SK-N-SH (cell line): ENCODE results near the gene BMAL1. TPM values are rescaled to one million over a fixed set of nuclear protein-coding genes. Genes with fewer than 3 reads are reported as not detected.

Experiments used
- CTCF ChIA-PET: fragments of 300-600, 350-600 bp; formaldehyde crosslinking; extraction: SDS; loops from one replicate; lab custom pipeline; 2021; lab: Yijun Ruan, JAX
- POLR2A ChIA-PET: fragments of 350-600 bp; sonication (Branson Sonifier 250); formaldehyde crosslinking; extraction: SDS; loops from one replicate; lab custom pipeline; 2020; ENCODE audit warnings: antibody characterized with exemption, inconsistent platforms; lab: Yijun Ruan, JAX
- DNase-seq: peaks from one replicate; pipeline ENCODE4 v3.0.0; 2012
- H2AFZ ChIP-seq: fragments of 200-600 bp; sonication (generic); 2 replicates; pipeline ENCODE4 v1.8.1; 2016; ENCODE audit warnings: antibody characterized with exemption, mild to moderate bottlenecking, low read depth
- H3F3A ChIP-seq: fragments of 200-600 bp; sonication (generic); replicated peaks from 2 replicates; pipeline ENCODE3; 2016; ENCODE audit warnings: antibody characterized with exemption, mild to moderate bottlenecking; ENCODE audit not compliant: insufficient read depth
- H3K27ac ChIP-seq, 2 experiments: fragments of 200-500 bp in 1 of 2; fragments of 200-600 bp in 1 of 2; sonication (Bioruptor generic) in 1 of 2; sonication (generic), shearing (Covaris generic) in 1 of 2; 2 replicates each; pipeline versions ENCODE4 v1.5.1 to v1.6.1; 2014 to 2016; ENCODE audit warnings: low read depth in 2 of 2, inconsistent platforms in 1 of 2, low read length in 1 of 2, mild to moderate bottlenecking in 1 of 2, mixed read lengths in 1 of 2
- H3K27me3 ChIP-seq: fragments of 200-600 bp; sonication (generic), shearing (Covaris generic); 2 replicates; pipeline ENCODE4 v1.6.1; 2016; ENCODE audit warnings: mixed run types; ENCODE audit not compliant: insufficient read depth
- H3K36me3 ChIP-seq, 2 experiments: fragments of 200-500 bp in 1 of 2; fragments of 200-600 bp in 1 of 2; sonication (Bioruptor generic) in 1 of 2; sonication (generic) in 1 of 2; replicated peaks in 1 of 2; 2 replicates each; pipeline versions ENCODE3 to v1.5.1; 2014 to 2016; ENCODE audit warnings: low read length in 1 of 2, mild to moderate bottlenecking in 1 of 2; ENCODE audit not compliant: insufficient read depth in 2 of 2, control insufficient read depth in 1 of 2
- H3K4me1 ChIP-seq, 2 experiments: fragments of 200-500 bp in 1 of 2; fragments of 200-600 bp in 1 of 2; sonication (Bioruptor generic) in 1 of 2; sonication (generic), shearing (Covaris generic) in 1 of 2; 2 replicates each; pipeline versions ENCODE4 v1.5.1 to v1.6.1; 2014 to 2016; ENCODE audit warnings: low read depth in 1 of 2, low read length in 1 of 2, mixed run types in 1 of 2; ENCODE audit not compliant: insufficient read depth in 2 of 2, control insufficient read depth in 1 of 2
- H3K4me2 ChIP-seq: fragments of 200-600 bp; sonication (generic), shearing (Covaris generic); 2 replicates; pipeline ENCODE4 v1.6.1; 2017; ENCODE audit warnings: mixed run types
- H3K4me3 ChIP-seq, 2 experiments: fragments of 200-500 bp in 1 of 2; fragments of 200-600 bp in 1 of 2; sonication (Bioruptor generic) in 1 of 2; sonication (generic), shearing (Covaris generic) in 1 of 2; 2 replicates each; pipeline versions ENCODE4 v1.5.1 to v1.8.1; 2014 to 2016; ENCODE audit warnings: low read depth in 2 of 2, inconsistent platforms in 1 of 2, low read length in 1 of 2, mild to moderate bottlenecking in 1 of 2, mixed read lengths in 1 of 2, moderate library complexity in 1 of 2
- H3K79me2 ChIP-seq: fragments of 200-600 bp; sonication (generic); 2 replicates; pipeline ENCODE4 v1.8.1; 2017; ENCODE audit warnings: mild to moderate bottlenecking; ENCODE audit not compliant: insufficient read depth
- H3K9ac ChIP-seq: fragments of 200-600 bp; sonication (generic); 2 replicates; pipeline ENCODE4 v1.6.1; 2017; ENCODE audit warnings: mixed run types
- H3K9me2 ChIP-seq: fragments of 200-600 bp; sonication (generic); 2 replicates; pipeline ENCODE4 v1.6.1; 2017; ENCODE audit warnings: mixed run types
- H3K9me3 ChIP-seq: fragments of 200-600 bp; sonication (generic); 2 replicates; pipeline ENCODE4 v1.6.1; 2017; ENCODE audit warnings: mixed run types, mild to moderate bottlenecking, moderate library complexity
- H4K20me1 ChIP-seq: fragments of 200-600 bp; sonication (generic); 2 replicates; pipeline ENCODE4 v1.6.1; 2017; ENCODE audit warnings: mild to moderate bottlenecking, mixed run types; ENCODE audit not compliant: insufficient read depth
- EZH2phosphoT487 ChIP-seq: fragments of 200-600 bp; sonication (generic); IDR thresholded peaks from 2 replicates; pipeline ENCODE4 v1.6.1; 2017; ENCODE audit warnings: low read depth, mixed run types, mild to moderate bottlenecking, antibody characterized with exemption, moderate library complexity, borderline replicate concordance
- FOSL2 ChIP-seq: IDR thresholded peaks from 2 replicates; pipeline ENCODE4 v1.4.0; 2012; ENCODE audit warnings: low read depth, mild to moderate bottlenecking, moderate library complexity, borderline replicate concordance
- FOXM1 ChIP-seq: IDR thresholded peaks from 2 replicates; pipeline ENCODE4 v1.4.0; 2012; ENCODE audit warnings: low read depth, mild to moderate bottlenecking
- GABPA ChIP-seq: IDR thresholded peaks from 2 replicates; pipeline ENCODE4 v1.4.0; 2012; ENCODE audit warnings: low read depth, mild to moderate bottlenecking
- GATA2 ChIP-seq: sonication (generic); formaldehyde crosslinking; IDR thresholded peaks from 2 replicates; pipeline ENCODE4 v1.5.0; 2020; ENCODE audit warnings: mild to moderate bottlenecking, missing genetic modification reagents
- JUND ChIP-seq: IDR thresholded peaks from 2 replicates; pipeline ENCODE4 v1.4.0; 2012
- MEF2A ChIP-seq: IDR thresholded peaks from 2 replicates; pipeline ENCODE4 v1.4.0; 2012; ENCODE audit warnings: low read depth, borderline replicate concordance
- MXI1 ChIP-seq: IDR thresholded peaks from 2 replicates; pipeline ENCODE4 v1.6.1; 2012; ENCODE audit warnings: mild to moderate bottlenecking, low read depth, low read length, improper control_type of control experiment
- NRF1 ChIP-seq: IDR thresholded peaks from 2 replicates; pipeline ENCODE4 v1.6.1; 2012; ENCODE audit warnings: low read depth, mild to moderate bottlenecking, low read length
- RCOR1 ChIP-seq: fragments of 150-350 bp; IDR thresholded peaks from 2 replicates; pipeline ENCODE4 v1.6.1; 2017; ENCODE audit warnings: antibody characterized with exemption, low read length
- RFX5 ChIP-seq: IDR thresholded peaks from 2 replicates; pipeline ENCODE4 v1.6.1; 2012; ENCODE audit warnings: mild to moderate bottlenecking, improper control_type of control experiment, low read length
- SIN3A ChIP-seq: IDR thresholded peaks from 2 replicates; pipeline ENCODE4 v1.6.1; 2012; ENCODE audit warnings: low read depth, mild to moderate bottlenecking, low read length, moderate library complexity, borderline replicate concordance
- SMC3 ChIP-seq: IDR thresholded peaks from 2 replicates; pipeline ENCODE4 v1.6.1; 2012; ENCODE audit warnings: low read depth, low read length, improper control_type of control experiment
- TEAD4 ChIP-seq: IDR thresholded peaks from 2 replicates; pipeline ENCODE4 v1.4.0; 2012; ENCODE audit warnings: mild to moderate bottlenecking, borderline replicate concordance; ENCODE audit not compliant: insufficient read depth
- WGBS: methylation state at CpG from one replicate; pipeline ENCODE4 v1.1.6; 2017; ENCODE audit warnings: low lambda C conversion rate; 5-methylcytosine and 5-hydroxymethylcytosine counted together
- polyA plus RNA-seq, 3 experiments: library from polyadenylated mRNA; depleted of rRNA; stranded (reverse); fragments of >200 nt; gene quantifications; 2 replicates each; pipeline ENCODE4 v1.2.3, GENCODE V29; 2012
- TF ChIP-seq, protein P1 (sequence below): fragments of 200-600 bp; sonication (generic); IDR thresholded peaks from 2 replicates; pipeline ENCODE4 v1.6.1; 2017; ENCODE audit warnings: antibody characterized with exemption, mild to moderate bottlenecking, moderate library complexity
- TF ChIP-seq, protein P2 (sequence below): IDR thresholded peaks from 2 replicates; pipeline ENCODE4 v1.4.0; 2012; ENCODE audit warnings: low read depth
- TF ChIP-seq, protein P3 (sequence below): IDR thresholded peaks from 2 replicates; pipeline ENCODE4; 2012
- TF ChIP-seq, protein P4 (sequence below): IDR thresholded peaks from 2 replicates; pipeline ENCODE4 v1.4.0; 2012; ENCODE audit warnings: low read depth, borderline replicate concordance
- TF ChIP-seq, protein P5 (sequence below): IDR thresholded peaks from 2 replicates; pipeline ENCODE4 v1.6.1; 2012; ENCODE audit warnings: mild to moderate bottlenecking, low read depth, low read length, moderate library complexity
- TF ChIP-seq, protein P6 (sequence below): fragments of 150-350 bp; IDR thresholded peaks from 2 replicates; pipeline ENCODE4 v1.6.1; 2016; ENCODE audit warnings: mild to moderate bottlenecking, low read depth, low read length

BMAL1 gene
- polyA plus RNA-seq, 1 of the 3 experiments (the other 2 are of a cell fraction): 6.5 TPM

DNA sequence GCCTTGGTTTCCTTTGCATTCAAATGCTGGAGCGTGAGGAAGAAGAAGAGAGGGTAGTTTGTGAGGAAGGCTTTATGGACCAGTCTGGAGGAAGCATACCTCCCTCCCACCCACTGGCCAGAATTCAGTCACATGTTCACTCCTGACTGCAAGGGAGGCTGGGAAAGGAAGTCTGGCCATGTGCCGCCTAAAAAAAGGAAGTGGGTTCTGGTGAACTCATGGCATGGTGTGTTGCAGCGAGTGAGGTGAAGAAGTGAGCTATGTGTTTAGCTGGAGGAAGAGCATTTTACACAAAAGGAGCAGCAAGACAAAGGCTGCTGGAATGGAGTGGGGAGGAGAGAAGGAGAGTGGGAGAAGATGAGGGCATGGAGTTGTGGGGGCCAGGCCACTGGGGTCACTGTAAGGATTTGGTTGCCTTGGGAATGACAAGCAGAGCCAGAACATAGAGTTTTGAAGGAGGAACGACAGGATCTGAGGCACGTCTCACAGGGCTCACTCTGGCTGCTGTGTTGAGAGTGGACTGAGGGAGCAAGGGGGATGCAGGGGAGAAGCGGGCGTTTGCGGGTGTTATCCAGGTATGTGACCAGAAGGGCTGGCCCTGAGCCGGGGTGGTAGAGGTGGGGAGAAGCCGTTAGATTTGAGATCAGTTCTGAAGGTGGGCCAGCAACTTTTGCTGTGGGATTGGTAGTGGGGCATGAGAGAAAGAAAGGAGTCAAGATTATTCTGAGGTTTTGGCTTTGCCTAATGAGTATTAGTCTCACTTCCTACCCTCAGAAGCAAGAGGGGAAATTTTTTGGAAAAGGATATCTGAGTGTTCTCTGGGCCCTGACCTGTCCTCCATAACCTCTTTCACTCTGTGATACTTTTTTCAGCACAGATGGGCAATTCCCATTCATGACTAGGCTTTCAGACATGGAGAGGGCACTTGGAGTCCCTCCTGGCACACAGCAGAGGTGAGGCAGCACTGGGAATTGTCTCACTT is 26.4 kb downstream of the BMAL1 start:
- ChIA-PET CTCF (interaction anchor here (1.1 to 3.0 kb wide), 3 partner anchors 15 to 94 kb away, joined by 4 to 13 read pairs (median 5); no protein-coding TSS in a partner anchor), POLR2A (no interaction called here)
- Histone ChIP-seq H3K9me2 (no peaks in the 10 kb centered on the region), H3K9ac (no peak overlapping the region), H3K4me3 (no peak overlapping the region), H3F3A (no peaks in the 10 kb centered on the region), H3K4me1 (peaks cover 0 to 22% of the 10 kb centered on the region in 2 experiments; a peak in 1 of 4 replicates), H4K20me1 (no peaks in the 10 kb centered on the region), H3K27me3 (no peaks in the 10 kb centered on the region), H3K27ac (no peak overlapping the region), H3K79me2 (peaks cover 22% of the 10 kb centered on the region), H3K9me3 (no peaks in the 10 kb centered on the region), H3K36me3 (no peaks in the 10 kb centered on the region), H3K4me2 (no peak overlapping the region), H2AFZ (no peak overlapping the region)
- no peak for DNase-seq
- WGBS: 84% methylated on average over 10 of the region's 10 CpGs
- TF ChIP-seq RFX5: no peak
- TF ChIP-seq NRF1: no peak
- TF ChIP-seq FOXM1: no peak
- TF ChIP-seq, protein P1, sequence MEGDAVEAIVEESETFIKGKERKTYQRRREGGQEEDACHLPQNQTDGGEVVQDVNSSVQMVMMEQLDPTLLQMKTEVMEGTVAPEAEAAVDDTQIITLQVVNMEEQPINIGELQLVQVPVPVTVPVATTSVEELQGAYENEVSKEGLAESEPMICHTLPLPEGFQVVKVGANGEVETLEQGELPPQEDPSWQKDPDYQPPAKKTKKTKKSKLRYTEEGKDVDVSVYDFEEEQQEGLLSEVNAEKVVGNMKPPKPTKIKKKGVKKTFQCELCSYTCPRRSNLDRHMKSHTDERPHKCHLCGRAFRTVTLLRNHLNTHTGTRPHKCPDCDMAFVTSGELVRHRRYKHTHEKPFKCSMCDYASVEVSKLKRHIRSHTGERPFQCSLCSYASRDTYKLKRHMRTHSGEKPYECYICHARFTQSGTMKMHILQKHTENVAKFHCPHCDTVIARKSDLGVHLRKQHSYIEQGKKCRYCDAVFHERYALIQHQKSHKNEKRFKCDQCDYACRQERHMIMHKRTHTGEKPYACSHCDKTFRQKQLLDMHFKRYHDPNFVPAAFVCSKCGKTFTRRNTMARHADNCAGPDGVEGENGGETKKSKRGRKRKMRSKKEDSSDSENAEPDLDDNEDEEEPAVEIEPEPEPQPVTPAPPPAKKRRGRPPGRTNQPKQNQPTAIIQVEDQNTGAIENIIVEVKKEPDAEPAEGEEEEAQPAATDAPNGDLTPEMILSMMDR: no peak
- TF ChIP-seq SIN3A: no peak
- TF ChIP-seq, protein P2, sequence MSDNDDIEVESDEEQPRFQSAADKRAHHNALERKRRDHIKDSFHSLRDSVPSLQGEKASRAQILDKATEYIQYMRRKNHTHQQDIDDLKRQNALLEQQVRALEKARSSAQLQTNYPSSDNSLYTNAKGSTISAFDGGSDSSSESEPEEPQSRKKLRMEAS: no peak
- TF ChIP-seq MXI1: no peak
- no peak for TF ChIP-seq SMC3
- no peak for TF ChIP-seq FOSL2
- TF ChIP-seq, protein P3, sequence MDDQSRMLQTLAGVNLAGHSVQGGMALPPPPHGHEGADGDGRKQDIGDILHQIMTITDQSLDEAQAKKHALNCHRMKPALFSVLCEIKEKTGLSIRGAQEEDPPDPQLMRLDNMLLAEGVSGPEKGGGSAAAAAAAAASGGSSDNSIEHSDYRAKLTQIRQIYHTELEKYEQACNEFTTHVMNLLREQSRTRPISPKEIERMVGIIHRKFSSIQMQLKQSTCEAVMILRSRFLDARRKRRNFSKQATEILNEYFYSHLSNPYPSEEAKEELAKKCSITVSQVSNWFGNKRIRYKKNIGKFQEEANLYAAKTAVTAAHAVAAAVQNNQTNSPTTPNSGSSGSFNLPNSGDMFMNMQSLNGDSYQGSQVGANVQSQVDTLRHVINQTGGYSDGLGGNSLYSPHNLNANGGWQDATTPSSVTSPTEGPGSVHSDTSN: no peak
- TF ChIP-seq GATA2 (CRISPR knock-in tag): no peak
- no peak for TF ChIP-seq RCOR1
- TF ChIP-seq, protein P4, sequence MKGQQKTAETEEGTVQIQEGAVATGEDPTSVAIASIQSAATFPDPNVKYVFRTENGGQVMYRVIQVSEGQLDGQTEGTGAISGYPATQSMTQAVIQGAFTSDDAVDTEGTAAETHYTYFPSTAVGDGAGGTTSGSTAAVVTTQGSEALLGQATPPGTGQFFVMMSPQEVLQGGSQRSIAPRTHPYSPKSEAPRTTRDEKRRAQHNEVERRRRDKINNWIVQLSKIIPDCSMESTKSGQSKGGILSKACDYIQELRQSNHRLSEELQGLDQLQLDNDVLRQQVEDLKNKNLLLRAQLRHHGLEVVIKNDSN: no peak; the same call in 1 of the 2 replicates
- TF ChIP-seq, protein P5, sequence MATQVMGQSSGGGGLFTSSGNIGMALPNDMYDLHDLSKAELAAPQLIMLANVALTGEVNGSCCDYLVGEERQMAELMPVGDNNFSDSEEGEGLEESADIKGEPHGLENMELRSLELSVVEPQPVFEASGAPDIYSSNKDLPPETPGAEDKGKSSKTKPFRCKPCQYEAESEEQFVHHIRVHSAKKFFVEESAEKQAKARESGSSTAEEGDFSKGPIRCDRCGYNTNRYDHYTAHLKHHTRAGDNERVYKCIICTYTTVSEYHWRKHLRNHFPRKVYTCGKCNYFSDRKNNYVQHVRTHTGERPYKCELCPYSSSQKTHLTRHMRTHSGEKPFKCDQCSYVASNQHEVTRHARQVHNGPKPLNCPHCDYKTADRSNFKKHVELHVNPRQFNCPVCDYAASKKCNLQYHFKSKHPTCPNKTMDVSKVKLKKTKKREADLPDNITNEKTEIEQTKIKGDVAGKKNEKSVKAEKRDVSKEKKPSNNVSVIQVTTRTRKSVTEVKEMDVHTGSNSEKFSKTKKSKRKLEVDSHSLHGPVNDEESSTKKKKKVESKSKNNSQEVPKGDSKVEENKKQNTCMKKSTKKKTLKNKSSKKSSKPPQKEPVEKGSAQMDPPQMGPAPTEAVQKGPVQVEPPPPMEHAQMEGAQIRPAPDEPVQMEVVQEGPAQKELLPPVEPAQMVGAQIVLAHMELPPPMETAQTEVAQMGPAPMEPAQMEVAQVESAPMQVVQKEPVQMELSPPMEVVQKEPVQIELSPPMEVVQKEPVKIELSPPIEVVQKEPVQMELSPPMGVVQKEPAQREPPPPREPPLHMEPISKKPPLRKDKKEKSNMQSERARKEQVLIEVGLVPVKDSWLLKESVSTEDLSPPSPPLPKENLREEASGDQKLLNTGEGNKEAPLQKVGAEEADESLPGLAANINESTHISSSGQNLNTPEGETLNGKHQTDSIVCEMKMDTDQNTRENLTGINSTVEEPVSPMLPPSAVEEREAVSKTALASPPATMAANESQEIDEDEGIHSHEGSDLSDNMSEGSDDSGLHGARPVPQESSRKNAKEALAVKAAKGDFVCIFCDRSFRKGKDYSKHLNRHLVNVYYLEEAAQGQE: no peak
- TF ChIP-seq MEF2A: no peak
- TF ChIP-seq EZH2phosphoT487: no peak
- TF ChIP-seq GABPA: no peak
- TF ChIP-seq JUND: no peak
- no peak for TF ChIP-seq TEAD4
- TF ChIP-seq, protein P6, sequence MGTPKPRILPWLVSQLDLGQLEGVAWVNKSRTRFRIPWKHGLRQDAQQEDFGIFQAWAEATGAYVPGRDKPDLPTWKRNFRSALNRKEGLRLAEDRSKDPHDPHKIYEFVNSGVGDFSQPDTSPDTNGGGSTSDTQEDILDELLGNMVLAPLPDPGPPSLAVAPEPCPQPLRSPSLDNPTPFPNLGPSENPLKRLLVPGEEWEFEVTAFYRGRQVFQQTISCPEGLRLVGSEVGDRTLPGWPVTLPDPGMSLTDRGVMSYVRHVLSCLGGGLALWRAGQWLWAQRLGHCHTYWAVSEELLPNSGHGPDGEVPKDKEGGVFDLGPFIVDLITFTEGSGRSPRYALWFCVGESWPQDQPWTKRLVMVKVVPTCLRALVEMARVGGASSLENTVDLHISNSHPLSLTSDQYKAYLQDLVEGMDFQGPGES: no peak
